Activated CD8-positive, alpha-beta memory T cell treated with anti-CD3 and anti-CD28 coated beads, Interleukin-2, amount 50 U/mL, for 24 hours (primary cell): ENCODE measurements around the gene CTBS.
"Not testable (repeated sequence)": the region's sequence is repeated elsewhere in the genome, so short reads cannot be mapped to it uniquely, and the experiment has no call there.

Experiments
- DNase-seq: peaks from one replicate; pipeline ENCODE4 v3.0.0-alpha.2; 2020; ENCODE audit errors: extremely low read depth

CTBS gene

GRCh38 chr1:84584126-84584525, 9.9 kb upstream of the CTBS start:
- DNase-seq = no peak

- DNase-seq = no peak
These were observed 9.4 kb upstream of the CTBS start for GRCh38 chr1:84583648-84584047.

GRCh38 chr1:84582802-84583587, 8.8 kb upstream of the CTBS start:
- no peak for DNase-seq

- DNase-seq = no peak
These were observed 7.4 kb upstream of the CTBS start for GRCh38 chr1:84581648-84582047.

- no peak for DNase-seq
These were observed 696 bp upstream of the CTBS start for GRCh38 chr1:84574936-84575335.

GRCh38 chr1:84573481-84573966, 716 bp downstream of the CTBS start:
- no peak for DNase-seq

- no peak for DNase-seq
These were observed 3.1 kb downstream of the CTBS start for GRCh38 chr1:84571150-84571535.

GRCh38 chr1:84570436-84571149, 3.6 kb downstream of the CTBS start:
- no peak for DNase-seq

- no peak for DNase-seq
These were observed 5.0 kb downstream of the CTBS start for GRCh38 chr1:84569216-84569615.

- no peak for DNase-seq
These were observed 23.4 kb downstream of the CTBS start for GRCh38 chr1:84550826-84551225.

- DNase-seq = no peak
These were observed 32.6 kb downstream of the CTBS start for GRCh38 chr1:84541679-84542078.

- no peak for DNase-seq
These were observed 33.5 kb downstream of the CTBS start for GRCh38 chr1:84540759-84541158.

GRCh38 chr1:84539972-84540371, 34.3 kb downstream of the CTBS start:
- no peak for DNase-seq

GRCh38 chr1:84538599-84538998, 35.6 kb downstream of the CTBS start:
- DNase-seq = no peak

GRCh38 chr1:84525779-84526178, 48.5 kb downstream of the CTBS start:
- DNase-seq = no peak

- no peak for DNase-seq
These were observed 49.6 kb downstream of the CTBS start for GRCh38 chr1:84524590-84524989.

GRCh38 chr1:84510668-84511067, 63.6 kb downstream of the CTBS start:
- no peak for DNase-seq

GRCh38 chr1:84510165-84510564, 64.1 kb downstream of the CTBS start:
- DNase-seq = no peak

GRCh38 chr1:84509029-84509428, 65.2 kb downstream of the CTBS start:
- no peak for DNase-seq

GRCh38 chr1:84508510-84508909, 65.7 kb downstream of the CTBS start:
- no peak for DNase-seq

GRCh38 chr1:84507887-84508286, 66.4 kb downstream of the CTBS start:
- not testable (repeated sequence) for DNase-seq

- DNase-seq = no peak
These were observed 67.3 kb downstream of the CTBS start for GRCh38 chr1:84506729-84507453.
